SIG-M5 treated with dmso at 0.1 percent for 504 hours (cell line): ENCODE results near the gene SLC28A1.

Experiments
- DNase-seq: peaks from one replicate; lab custom pipeline; 2025; ENCODE audit not compliant: unreplicated experiment; lab: John Stamatoyannopoulos, UW

The SLC28A1 gene

GRCh38 chr15:84883916-84884781, at the start of gene SLC28A1:
Gene SLC28A1 (plus strand): TSS chr15:84884662. CDS start chr15:84887761, 3,099 bp downstream.
- no peak for DNase-seq

DNA sequence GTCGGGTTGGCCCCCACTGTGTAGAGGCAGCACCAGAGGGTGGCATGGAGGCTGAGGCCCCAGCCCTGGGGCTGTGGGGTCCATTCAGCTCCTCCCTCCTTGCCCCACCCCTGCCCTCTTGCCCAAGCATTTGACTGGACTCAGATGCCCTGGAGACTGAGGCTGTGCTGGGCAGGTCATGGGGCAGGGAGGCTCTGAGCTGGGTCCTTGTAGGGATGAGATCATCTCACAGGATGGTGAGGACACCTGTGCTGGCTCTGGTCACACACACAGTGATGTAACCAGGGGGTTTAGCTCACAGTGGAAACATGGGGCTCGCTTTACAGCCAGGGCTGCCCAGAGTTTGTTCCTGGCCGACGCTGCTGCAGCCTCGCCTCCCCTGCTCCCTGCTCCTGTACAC, 49.5 kb upstream of the SLC28A1 start:
- DNase-seq, result no peak

DNA sequence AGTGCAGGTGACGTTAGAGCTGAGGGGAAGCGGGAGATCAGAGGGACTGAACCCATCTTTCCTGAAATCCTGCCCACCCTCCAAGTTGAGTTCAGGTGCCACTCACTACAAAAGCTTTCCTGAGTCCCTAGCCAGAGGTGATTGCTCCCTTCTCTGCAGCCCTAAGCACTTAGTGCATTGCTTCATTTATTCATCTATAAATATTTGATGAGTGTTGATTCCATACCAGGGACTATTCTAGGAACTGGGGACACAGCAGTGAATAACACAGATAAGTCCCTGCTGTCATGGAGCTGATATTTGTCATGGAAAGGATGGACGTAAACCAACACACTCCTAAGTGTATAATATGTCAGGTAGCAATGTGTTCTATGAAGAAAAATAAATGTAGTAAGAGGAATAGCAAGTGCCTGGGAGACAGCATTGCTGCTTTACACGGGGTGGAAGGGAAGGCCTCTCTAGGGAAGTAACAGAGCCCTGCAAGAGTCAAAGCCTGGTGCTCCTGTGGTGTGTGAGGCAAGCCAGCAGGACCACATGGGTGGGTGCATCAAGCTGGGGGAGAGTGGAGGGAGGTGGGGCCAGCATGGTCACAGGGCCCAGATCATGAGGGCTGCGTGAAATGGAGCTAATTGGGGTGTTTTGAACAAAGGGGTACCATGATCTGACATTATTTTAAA, 48.7 kb upstream of the SLC28A1 start:
- no peak for DNase-seq

- peak; percentile 45 for DNase-seq
Observed at GRCh38 chr15:84836844-84837243, 47.6 kb upstream of the SLC28A1 start.

DNA sequence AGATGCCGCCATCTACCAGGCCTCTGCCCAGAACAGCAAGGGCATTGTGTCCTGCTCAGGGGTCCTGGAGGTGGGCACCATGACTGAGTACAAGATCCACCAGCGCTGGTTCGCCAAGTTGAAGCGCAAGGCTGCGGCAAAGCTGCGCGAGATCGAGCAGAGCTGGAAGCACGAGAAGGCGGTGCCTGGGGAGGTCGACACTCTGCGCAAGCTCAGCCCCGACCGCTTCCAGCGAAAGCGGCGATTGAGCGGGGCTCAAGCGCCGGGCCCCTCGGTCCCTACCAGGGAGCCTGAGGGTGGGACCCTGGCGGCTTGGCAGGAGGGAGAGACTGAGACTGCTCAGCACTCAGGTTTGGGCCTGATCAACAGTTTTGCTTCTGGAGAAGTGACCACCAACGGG, 44.7 kb upstream of the SLC28A1 start:
- no peak for DNase-seq

DNA sequence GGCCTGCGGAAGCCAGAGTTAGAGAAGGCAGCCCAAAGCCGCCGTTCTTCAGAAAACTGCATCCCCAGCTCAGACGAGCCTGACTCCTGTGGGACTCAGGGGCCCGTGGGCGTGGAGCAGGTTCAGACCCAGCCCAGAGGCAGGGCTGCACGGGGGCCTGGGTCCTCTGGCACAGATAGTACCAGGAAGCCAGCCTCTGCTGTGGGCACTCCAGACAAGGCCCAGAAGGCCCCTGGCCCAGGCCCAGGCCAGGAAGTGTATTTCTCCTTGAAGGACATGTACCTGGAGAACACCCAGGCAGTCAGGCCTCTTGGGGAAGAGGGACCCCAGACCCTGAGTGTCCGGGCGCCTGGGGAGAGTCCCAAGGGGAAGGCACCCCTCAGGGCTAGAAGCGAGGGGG, 44.2 kb upstream of the SLC28A1 start:
- no peak for DNase-seq

DNA sequence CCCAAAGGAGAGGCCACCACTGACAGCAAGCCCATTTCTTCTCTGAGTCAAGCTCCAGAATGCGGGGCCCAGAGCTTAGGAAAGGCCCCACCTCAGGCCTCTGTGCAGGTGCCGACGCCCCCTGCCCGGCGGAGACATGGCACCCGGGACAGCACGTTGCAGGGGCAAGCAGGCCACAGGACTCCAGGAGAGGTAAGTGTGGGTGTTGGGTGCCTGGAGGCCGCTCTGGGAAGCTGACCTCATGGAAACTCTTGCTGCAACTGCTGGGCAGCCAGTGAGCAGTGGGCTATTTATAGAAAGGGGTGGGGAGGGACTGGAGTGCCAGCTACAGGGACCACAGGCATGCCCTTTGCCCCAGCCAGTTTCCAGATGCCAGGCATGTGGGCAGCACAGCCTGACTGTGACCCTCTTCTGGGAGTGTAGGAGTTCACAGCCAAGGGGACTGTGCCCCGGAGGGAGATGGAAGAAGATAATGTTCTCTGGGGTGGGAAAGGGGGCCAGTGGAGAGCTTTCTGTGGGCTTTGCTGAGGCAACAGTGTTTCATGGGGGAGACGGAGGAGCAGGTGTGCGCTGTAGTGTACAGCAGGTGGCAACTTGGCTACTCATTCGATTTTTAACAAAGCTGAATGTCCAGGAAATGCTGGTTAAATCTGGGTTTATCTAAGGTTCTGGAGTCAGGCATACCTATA, 43.6 kb upstream of the SLC28A1 start:
- no peak for DNase-seq

- DNase-seq, result no peak
Observed at GRCh38 chr15:84842781-84843180, 41.7 kb upstream of the SLC28A1 start.

DNA sequence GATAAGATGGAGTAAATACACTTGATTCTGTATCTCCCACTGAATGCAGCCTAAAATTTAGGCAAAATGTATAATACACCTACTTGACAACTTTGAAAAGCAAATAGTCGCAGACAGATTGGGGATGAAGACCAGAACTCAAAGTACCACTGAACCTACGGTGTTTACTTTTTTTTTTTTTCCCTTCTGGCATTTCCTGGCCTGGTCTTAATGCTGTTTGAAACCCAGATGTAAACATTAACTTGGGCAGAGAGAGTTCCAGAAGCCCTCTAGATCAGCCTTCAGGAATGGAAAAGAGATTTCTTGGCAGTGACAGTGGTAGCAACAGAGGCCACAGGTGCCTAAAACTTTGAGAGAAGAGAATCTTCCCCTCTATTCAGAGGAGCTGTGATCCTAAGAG, 39.5 kb upstream of the SLC28A1 start:
- DNase-seq, result no peak

DNA sequence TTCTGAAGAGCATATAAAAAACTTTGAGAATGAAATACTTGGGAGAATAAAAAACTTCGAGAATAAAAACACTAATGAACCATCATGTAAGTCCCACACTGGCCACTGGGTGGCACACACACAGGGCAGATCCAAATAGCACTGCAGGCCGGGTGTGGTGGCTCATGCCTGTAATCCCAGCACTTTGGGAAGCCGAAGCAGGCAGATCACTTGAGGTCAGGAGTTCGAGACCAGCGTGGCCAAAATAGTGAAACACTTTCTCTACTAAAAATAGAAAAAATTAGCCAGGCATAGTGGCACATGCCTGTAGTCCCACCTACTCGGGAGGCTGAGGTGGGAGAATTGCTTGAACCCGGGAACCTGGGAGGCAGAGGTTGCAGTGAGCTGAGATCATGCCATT, 38.8 kb upstream of the SLC28A1 start:
- peak; percentile 32 for DNase-seq

DNA sequence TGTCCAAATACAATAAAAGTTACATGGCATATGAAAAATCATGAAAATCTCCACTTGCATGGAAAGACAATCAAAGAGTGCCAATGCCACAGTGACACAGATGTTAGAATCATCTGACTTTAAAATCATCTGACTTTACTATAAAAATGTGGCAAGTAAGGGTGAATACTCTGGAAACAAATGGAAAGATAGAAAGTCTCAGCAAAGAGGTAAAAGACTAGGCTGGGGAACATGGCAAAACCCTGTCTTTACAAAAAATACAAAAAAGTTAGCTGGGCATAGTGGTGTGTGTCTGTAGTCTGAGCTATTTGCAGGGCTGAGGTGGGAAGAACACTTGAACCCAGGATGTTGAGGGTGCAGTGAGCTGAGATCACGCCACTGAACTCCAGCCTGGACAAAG, 38.2 kb upstream of the SLC28A1 start:
- no peak for DNase-seq

GRCh38 chr15:84847382-84847781, 37.1 kb upstream of the SLC28A1 start:
- DNase-seq, result no peak

DNA sequence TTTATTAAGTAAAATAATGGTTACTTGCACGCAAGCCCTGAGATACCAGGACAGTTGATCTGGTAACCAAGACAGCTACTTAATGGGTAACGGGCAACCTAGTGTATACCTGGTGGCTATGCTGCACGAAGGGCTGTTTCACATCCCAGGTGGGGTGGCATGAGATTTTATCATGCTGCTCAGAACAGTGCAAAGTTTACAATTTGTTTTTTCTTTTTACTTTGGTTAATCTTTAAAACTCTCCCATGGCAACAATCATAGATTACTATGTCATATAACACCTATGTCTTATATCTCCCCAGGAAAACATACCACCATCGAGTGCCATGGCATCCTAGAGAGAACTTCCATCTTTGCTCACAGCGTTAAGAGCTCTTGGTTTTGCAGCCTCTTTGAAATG, 32.2 kb upstream of the SLC28A1 start:
- no peak for DNase-seq

DNA sequence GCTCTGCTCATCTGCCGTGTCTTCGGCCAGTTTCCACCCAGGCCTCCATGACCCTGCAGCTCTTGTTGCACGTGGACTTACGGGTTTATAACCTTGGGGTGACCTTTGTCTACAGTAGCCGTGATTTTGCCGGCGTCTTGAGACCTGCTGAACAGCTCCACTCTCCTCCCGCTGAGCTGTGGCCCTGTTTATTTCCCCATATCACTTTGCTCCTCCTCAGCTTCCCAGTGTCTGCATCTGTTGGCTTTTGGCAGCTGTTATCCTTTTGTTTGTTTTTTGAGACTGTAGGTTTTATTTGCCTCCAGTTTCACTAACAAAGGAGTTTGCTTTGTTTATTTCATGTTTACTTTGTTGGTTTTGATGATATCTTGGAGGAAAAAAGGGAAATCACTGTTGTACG, 29.3 kb upstream of the SLC28A1 start:
- DNase-seq, result no peak

DNA sequence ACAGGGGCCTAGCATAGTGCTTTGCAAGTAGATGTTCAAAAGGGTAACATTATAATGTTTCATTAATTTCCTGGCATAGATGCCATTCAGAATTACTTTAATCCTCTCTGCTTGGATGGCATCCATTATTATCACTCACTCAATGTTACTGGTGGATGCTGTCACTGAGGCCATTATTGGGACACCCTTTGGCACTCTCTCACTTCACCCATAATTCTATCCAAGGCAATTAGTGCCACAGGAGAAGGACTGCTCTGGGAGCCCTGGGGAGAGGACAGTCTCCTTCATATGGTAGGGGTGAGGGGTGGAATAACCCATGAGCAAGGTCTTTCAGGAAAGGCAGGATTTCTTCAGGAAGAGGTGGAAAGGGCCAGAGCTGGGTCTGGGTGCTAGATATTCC, 28.7 kb upstream of the SLC28A1 start:
- DNase-seq, result no peak

DNA sequence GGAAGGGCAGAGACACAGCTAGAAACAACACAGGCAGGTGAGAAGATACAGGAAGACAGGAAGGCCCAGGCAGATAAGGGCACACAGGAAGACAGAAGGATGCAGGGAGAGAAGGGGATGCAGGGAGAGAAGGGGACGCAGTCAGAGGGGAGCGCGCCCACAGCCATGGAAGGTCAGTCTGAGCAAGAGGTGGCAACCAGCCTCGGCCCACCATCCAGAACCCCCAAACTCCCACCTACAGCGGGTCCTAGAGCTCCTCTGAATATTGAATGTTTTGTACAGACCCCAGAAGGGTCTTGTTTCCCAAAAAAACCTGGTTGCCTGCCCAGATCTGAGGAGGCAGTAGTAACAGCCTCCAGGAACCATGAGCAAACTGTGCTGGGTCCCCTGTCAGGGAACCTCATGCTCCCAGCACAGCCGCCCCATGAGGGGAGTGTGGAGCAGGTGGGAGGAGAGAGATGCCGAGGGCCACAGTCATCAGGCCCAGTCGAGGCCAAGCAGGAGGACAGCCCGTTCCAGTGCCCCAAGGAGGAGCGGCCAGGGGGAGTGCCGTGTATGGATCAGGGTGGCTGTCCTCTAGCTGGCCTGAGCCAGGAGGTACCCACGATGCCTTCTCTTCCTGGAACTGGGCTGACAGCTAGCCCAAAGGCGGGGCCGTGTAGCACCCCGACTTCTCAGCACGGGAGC, 27.6 kb upstream of the SLC28A1 start:
- DNase-seq, result no peak

DNA sequence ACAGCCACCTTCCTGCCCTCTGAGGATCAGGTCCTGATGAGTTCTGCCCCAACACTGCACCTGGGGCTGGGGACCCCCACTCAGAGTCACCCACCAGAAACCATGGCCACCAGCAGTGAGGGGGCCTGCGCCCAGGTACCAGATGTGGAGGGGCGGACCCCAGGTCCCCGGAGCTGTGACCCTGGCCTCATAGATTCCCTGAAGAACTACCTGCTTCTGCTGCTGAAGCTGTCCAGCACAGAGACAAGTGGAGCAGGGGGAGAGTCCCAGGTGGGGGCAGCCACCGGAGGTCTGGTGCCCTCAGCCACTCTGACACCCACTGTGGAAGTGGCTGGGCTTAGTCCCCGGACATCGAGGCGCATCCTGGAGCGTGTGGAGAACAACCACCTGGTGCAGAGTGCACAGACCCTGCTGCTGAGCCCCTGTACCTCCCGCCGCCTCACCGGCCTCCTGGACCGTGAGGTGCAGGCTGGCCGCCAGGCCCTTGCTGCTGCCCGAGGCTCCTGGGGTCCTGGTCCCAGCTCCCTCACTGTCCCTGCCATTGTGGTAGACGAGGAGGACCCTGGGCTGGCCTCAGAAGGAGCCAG, 27.0 kb upstream of the SLC28A1 start:
- DNase-seq, result no peak

- DNase-seq, result no peak
Observed at GRCh38 chr15:84858231-84858630, 26.2 kb upstream of the SLC28A1 start.

GRCh38 chr15:84859144-84859543, 25.3 kb upstream of the SLC28A1 start:
- DNase-seq, result peak; percentile 51

DNA sequence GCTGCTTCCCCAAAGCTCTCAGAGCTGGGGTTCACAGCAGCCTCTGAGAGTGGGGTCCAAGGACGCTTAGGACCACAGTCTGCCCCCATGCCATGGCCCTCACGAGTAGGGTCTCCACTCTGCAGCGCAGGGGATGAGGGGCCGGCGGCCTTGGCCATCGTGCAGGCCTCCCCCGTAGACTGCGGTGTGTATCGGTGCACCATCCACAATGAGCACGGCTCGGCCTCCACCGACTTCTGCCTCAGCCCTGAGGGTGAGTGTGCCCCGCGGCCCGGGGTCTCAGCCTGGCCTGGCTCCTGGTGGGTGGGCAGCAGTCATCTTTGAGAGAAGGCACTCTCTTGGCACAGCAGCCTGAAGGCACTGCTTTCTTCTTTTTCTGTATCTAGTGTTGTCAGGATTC, 24.8 kb upstream of the SLC28A1 start:
- no peak for DNase-seq

DNA sequence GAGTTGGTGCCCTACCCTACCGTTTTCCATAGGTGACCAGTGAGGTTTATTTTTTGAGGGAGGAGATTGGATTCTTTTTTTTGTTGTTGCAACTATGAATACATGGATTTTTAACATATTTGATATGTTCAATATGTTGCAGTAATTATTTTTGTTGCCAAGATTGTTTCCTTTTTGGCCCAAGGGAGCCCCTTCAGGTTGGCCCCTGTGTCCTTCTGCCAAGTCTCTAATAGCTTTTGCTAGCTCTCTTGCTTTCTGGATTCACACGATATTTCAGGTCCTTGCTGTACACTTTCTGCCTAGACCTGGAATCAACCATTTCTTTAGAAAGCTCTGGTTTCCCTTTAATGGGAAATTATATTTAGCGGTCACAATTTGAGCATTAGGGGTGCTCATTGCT, 22.7 kb upstream of the SLC28A1 start:
- DNase-seq, result no peak
